GM12874 (cell line): ENCODE data around the gene CDH4.

Source experiments
- CTCF ChIP-seq: IDR thresholded peaks from 2 replicates; pipeline ENCODE4 v1.5.1; 2011; ENCODE audit warnings: low read depth, mild to moderate bottlenecking, control low read depth, low read length, moderate library complexity; ENCODE audit not compliant: insufficient read depth

Gene CDH4

GRCh38 chr20:61964675-61965605, 712.9 kb downstream of the CDH4 start:
- TF ChIP-seq CTCF: no peak

GRCh38 chr20:61965606-61966491, 713.8 kb downstream of the CDH4 start:
- TF ChIP-seq CTCF: no peak

GRCh38 chr20:61966492-61967244, 714.6 kb downstream of the CDH4 start:
- no peak for TF ChIP-seq CTCF

- TF ChIP-seq CTCF: no peak
Measured at GRCh38 chr20:61967300-61967699, 715.2 kb downstream of the CDH4 start.

DNA sequence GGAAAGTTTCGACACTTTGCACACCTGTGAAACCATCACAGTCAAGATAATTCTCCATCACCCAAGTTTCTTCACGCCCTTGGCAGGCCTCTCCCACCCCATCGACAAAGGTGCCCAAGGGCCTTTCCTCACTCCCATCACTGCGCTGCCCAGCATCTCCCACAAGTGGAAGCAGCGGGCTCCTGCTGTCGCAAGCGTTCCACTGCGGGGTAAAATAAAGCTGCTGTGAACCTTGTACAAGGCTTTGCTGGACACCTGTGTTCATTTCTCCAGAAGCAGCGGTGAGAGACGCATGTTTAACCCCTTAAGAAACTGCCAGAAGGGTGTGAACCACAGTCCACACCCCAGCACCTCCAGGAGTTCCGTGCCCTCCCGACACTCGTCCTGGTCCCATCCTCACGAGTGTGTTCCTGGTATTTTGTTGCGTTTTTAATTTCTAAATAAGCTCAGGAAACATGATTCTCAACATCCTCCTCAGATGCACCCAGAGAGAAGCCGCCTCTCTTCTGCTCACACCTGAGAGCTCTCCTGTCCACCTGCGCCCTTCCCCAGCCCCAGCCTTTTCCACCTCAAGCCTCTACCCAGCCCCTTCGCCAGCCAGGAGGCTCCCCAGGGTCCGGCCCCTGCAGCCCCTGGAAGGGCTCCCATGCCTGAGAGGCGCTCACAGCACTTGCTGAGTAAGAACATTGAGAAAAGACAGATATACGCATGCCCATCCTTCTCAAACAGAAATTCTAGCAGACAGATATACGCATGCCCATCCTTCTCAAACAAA, 716.2 kb downstream of the CDH4 start:
- no peak for TF ChIP-seq CTCF

GRCh38 chr20:61968932-61969331, 716.9 kb downstream of the CDH4 start:
- TF ChIP-seq CTCF: no peak
